GM21447 (cell line): Measurements from ENCODE around the gene PKLR.
A peak's percentile ranks its signal among the peaks of the same experiment; 100 is the strongest.

Experiments used
- ATAC-seq: cut with Tn5 transposase; IDR thresholded peaks from one replicate; pipeline ENCODE4 v1.9.1; 2021; ENCODE audit not compliant: unreplicated experiment

Gene PKLR

GRCh38 chr1:155285631-155286044 lies 15.6 kb downstream of the PKLR start:
- no peak for ATAC-seq

DNA sequence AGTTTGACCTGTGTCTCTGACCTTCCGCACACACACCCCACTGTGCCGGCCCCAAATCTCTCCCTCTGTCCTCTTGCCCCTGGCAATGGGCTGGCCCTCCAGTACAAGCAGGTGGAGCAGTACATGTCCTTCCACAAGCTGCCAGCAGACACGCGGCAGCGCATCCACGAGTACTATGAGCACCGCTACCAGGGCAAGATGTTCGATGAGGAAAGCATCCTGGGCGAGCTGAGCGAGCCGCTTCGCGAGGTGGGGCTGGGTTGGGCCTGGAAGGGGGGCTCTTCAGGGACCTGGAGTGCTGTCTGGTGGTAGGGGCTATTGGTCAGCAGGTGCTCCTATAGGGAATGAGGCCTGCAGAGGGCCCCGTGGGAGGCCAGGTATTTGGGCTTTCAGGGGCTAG lies 16.2 kb downstream of the PKLR start:
- no peak for ATAC-seq

GRCh38 chr1:155284476-155284875 lies 16.8 kb downstream of the PKLR start:
- ATAC-seq, result no peak

DNA sequence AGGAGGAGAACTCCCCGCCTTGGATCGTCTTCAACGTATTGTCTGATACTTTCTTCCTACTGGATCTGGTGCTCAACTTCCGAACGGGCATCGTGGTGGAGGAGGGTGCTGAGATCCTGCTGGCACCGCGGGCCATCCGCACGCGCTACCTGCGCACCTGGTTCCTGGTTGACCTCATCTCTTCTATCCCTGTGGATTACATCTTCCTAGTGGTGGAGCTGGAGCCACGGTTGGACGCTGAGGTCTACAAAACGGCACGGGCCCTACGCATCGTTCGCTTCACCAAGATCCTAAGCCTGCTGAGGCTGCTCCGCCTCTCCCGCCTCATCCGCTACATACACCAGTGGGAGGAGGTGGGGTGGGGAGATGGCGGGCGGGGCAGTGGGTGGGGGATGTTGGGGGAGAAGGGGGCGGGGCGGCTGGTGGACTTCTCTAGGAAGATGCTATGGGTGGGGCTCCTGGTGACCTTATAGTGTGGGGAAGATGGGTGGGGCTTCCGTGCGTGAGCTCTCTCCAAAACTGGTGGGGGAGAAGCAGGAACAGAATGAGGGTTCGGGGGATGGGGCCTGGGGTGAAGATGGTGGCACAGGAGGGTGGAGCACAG lies 18.6 kb downstream of the PKLR start:
- ATAC-seq, result no peak

GRCh38 chr1:155279268-155279667 lies 22.0 kb downstream of the PKLR start:
- no peak for ATAC-seq

DNA sequence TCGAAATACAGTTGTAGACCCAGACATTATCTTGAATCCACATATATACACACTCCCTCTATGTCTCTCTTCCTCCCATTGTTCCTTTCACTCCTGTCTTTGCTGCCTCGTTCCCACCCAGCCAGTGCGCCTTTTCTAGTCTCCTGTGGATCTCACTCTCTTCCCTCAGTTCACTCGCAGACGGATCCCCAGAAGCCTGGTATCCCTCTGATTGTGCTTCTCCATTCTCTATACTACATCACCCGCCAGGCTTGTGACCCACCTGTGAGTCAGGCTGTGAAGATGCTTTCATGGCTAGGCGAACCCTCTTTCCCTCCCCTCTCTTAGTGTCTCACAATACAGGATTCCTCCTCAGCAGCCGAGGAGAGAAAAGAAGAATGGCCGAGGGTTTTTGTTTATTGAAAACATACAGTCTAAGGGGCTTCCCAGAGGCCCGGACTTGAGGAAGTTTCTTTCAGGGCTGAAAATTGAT lies 22.5 kb downstream of the PKLR start:
- no peak for ATAC-seq

- no peak for ATAC-seq
Measured at GRCh38 chr1:155277902-155278688, 23.1 kb downstream of the PKLR start.

- ATAC-seq, result peak; percentile 70
Measured at GRCh38 chr1:155277070-155277901, 24.0 kb downstream of the PKLR start, which contains the start of gene HCN3. Gene HCN3, plus strand, starts transcription at chr1:155277463. Its CDS starts 128 bp downstream, at chr1:155277591.

GRCh38 chr1:155273343-155274245 lies 27.6 kb downstream of the PKLR start, which contains the start of gene CLK2:
Gene CLK2, minus strand, starts transcription at chr1:155273504. Its CDS starts 2,527 bp downstream, at chr1:155270977.
- peak; percentile 71 for ATAC-seq

- peak; percentile 24 for ATAC-seq
Measured at GRCh38 chr1:155272466-155273342, 28.5 kb downstream of the PKLR start.

GRCh38 chr1:155269381-155269780 lies 31.9 kb downstream of the PKLR start:
- ATAC-seq, result no peak

DNA sequence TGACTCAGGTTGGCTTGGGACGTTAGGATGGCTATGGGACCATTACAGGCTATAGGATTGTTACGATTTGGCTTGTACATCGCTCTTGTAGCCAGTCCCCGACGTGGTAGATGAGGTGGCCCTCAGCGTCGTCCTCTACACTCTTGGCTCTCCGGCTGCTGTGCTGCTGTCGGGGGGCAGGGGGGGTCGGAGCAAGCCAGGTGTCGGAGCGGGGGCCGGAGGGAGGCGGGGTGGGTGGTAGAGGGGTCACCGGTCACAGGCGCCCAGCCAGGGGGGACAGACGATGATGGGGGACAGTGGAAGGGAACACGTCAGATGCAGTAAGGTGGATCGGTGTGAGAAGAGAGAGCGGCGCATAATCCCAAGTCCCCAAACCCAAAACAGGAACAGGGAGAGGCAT lies 32.6 kb downstream of the PKLR start:
- ATAC-seq, result no peak

DNA sequence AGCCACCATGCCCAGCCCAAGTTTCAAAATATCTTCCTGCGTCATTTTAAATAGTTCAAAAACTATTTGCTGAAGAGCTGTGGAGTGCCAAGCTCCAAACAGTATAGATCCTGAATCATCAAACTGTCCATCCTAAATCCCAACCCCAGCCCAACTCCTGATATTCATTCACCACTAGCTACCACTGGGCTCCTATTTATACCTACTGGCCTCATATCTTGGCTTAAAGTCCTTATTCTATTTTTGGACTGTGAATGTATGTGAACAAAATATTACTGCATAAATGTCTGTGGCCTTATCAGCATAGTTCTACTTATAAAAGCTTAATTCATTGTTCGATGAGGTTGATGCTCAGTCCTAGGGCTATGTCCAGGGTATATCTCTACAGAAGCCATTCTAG lies 33.9 kb downstream of the PKLR start:
- ATAC-seq, result no peak

DNA sequence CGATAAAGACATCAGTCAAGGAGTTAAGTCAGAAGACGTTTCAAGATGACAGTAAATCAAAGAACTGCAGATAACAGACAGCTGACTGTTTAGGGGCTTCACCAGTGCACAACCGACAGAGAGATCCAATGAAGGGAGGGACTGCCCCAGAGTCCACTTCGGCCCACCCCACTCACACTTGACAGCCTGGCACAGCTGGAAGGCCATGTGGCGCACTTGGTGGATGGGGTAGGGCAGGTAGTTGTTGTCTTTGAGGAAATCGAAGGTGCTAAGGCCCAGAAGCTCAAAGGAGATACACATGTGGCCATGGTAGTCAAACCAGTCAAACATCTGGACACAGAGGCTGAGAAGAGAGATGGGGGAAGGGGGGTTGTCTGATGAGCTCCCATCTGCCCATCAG lies 34.7 kb downstream of the PKLR start:
- ATAC-seq, result no peak

GRCh38 chr1:155263067-155263466 lies 38.2 kb downstream of the PKLR start:
- ATAC-seq, result no peak

- ATAC-seq, result peak; percentile 92
Measured at GRCh38 chr1:155261852-155262673, 39.2 kb downstream of the PKLR start, which contains the start of gene SCAMP3. Gene SCAMP3, minus strand, starts transcription at chr1:155262360. Its CDS starts 209 bp downstream, at chr1:155262151.

GRCh38 chr1:155261493-155261851 lies 39.8 kb downstream of the PKLR start:
- ATAC-seq, result no peak

GRCh38 chr1:155260276-155260675 lies 41.0 kb downstream of the PKLR start:
- no peak for ATAC-seq
